B cell (primary cell): ENCODE data around the gene AREL1. TPM values are rescaled to one million over a fixed set of nuclear protein-coding genes. Genes with fewer than 3 reads are reported as not detected.

Experiments
- ATAC-seq: fragments of 200-7000 bp; cut with Tn5 transposase; one replicate; pipeline ENCODE4 v1.10.0; 2021; ENCODE audit warnings: low read depth, mild to moderate bottlenecking, moderate number of reproducible peaks, moderate library complexity
- CTCF ChIA-PET: fragments of 350-600 bp; sonication (Branson Sonifier 250); formaldehyde crosslinking; loops from one replicate; lab custom pipeline; 2021; ENCODE audit warnings: antibody characterized with exemption, inconsistent platforms; lab: Charles Lee
- POLR2A ChIA-PET: fragments of 350-600 bp; sonication (Branson Sonifier 250); formaldehyde crosslinking; loops from one replicate; lab custom pipeline; 2021; ENCODE audit warnings: antibody characterized with exemption; lab: Charles Lee
- DNase-seq: peaks from one replicate; pipeline ENCODE4 v3.0.0; 2013
- H2AFZ ChIP-seq: 2 replicates; pipeline ENCODE4 v1.6.1; 2012; ENCODE audit warnings: mild to moderate bottlenecking, low read depth, low read length; ENCODE audit not compliant: insufficient read depth, poor library complexity, severe bottlenecking
- H3K27ac ChIP-seq, 2 donors: 1 replicate in 1 of 2; 2 replicates in 1 of 2; pipeline ENCODE4 v1.5.1; 2012 to 2013; ENCODE audit warnings: low read length in 2 of 2, mild to moderate bottlenecking in 2 of 2, moderate library complexity in 1 of 2
- H3K27me3 ChIP-seq, 4 experiments: fragments of 200-600 bp in 1 of 4; sonication (generic) in 1 of 4; replicated peaks in 1 of 4; 1 replicate in 2 of 4; 2 replicates in 2 of 4; pipeline versions ENCODE4 v1.6.1 to v1.7.0; 2013 to 2016; ENCODE audit warnings: low read length in 3 of 4, mild to moderate bottlenecking in 2 of 4, mixed read lengths in 1 of 4, moderate library complexity in 1 of 4; ENCODE audit not compliant: insufficient read depth in 4 of 4, control insufficient read depth in 3 of 4; ENCODE audit errors: control extremely low read depth in 1 of 4
- H3K36me3 ChIP-seq, 2 experiments: replicated peaks in 1 of 2; 1 replicate in 1 of 2; 2 replicates in 1 of 2; pipeline versions ENCODE4 v1.6.1 to v1.7.1; 2013; ENCODE audit warnings: low read length in 1 of 2; ENCODE audit not compliant: insufficient read depth in 2 of 2, control insufficient read depth in 1 of 2; ENCODE audit errors: control extremely low read depth in 1 of 2, extremely low read depth in 1 of 2
- H3K4me1 ChIP-seq, 2 donors: fragments of 200-600 bp in 1 of 2; sonication (generic) in 1 of 2; 1 replicate in 1 of 2; 2 replicates in 1 of 2; pipeline versions ENCODE4 v1.5.1 to v1.6.1; 2013 to 2017; ENCODE audit warnings: low read length in 2 of 2; ENCODE audit not compliant: control insufficient read depth in 2 of 2, insufficient read depth in 2 of 2
- H3K4me2 ChIP-seq: replicated peaks from 2 replicates; pipeline ENCODE3; 2012; ENCODE audit warnings: mild to moderate bottlenecking, low read depth, low read length; ENCODE audit not compliant: poor library complexity, severe bottlenecking
- H3K4me3 ChIP-seq, 5 experiments: fragments of 200-600 bp in 1 of 5; sonication (generic) in 1 of 5; 1 replicate in 3 of 5; 2 replicates in 2 of 5; pipeline versions ENCODE4 v1.5.1 to v1.7.0; 2011 to 2016; ENCODE audit warnings: low read length in 4 of 5, mild to moderate bottlenecking in 4 of 5, low read depth in 2 of 5, control low read depth in 1 of 5, moderate library complexity in 1 of 5; ENCODE audit not compliant: insufficient read depth in 1 of 5; ENCODE audit errors: control extremely low read depth in 1 of 5, extremely low read depth in 1 of 5
- H3K79me2 ChIP-seq: fragments of 200-600 bp; sonication (generic); one replicate; pipeline ENCODE4 v1.6.0; 2016; ENCODE audit warnings: low read length; ENCODE audit not compliant: control insufficient read depth, insufficient read depth
- H3K9ac ChIP-seq: fragments of 200-600 bp; sonication (generic); 2 replicates; pipeline ENCODE4 v1.6.1; 2017; ENCODE audit warnings: mild to moderate bottlenecking, low read length, moderate library complexity
- H3K9me3 ChIP-seq, 3 donors: one replicate each; pipeline versions ENCODE4 v1.6.1 to v1.7.1; 2013; ENCODE audit warnings: low read length in 2 of 3; ENCODE audit not compliant: control insufficient read depth in 2 of 3, insufficient read depth in 1 of 3; ENCODE audit errors: control extremely low read depth in 1 of 3
- H4K20me1 ChIP-seq: 2 replicates; pipeline ENCODE4 v1.6.0; 2012; ENCODE audit warnings: mild to moderate bottlenecking, low read length; ENCODE audit not compliant: insufficient read depth, control insufficient read depth, poor library complexity, severe bottlenecking
- H3K27ac Mint-ChIP-seq: one replicate; pipeline ENCODE4 v1.8.0; 2021; ENCODE audit warnings: mixed read lengths
- H3K27me3 Mint-ChIP-seq: one replicate; pipeline ENCODE4 v1.8.0; 2021; ENCODE audit warnings: mixed read lengths
- H3K4me1 Mint-ChIP-seq: one replicate; pipeline ENCODE4 v1.8.0; 2021; ENCODE audit warnings: mixed read lengths
- H3K4me3 Mint-ChIP-seq: one replicate; pipeline ENCODE4 v1.8.0; 2021; ENCODE audit warnings: mixed read lengths
- H3K9me3 Mint-ChIP-seq: one replicate; pipeline ENCODE4 v1.8.0; 2022; ENCODE audit warnings: mixed read lengths; ENCODE audit not compliant: insufficient read depth
- EZH2 ChIP-seq: IDR thresholded peaks from 2 replicates; pipeline ENCODE4 v1.6.1; 2012; ENCODE audit warnings: borderline replicate concordance, low read depth, mild to moderate bottlenecking, moderate library complexity, low read length; ENCODE audit not compliant: insufficient read depth, poor library complexity, severe bottlenecking
- WGBS: methylation state at CpG from one replicate; pipeline ENCODE4 v1.1.5; 2013; ENCODE audit warnings: missing lambda C conversion rate; ENCODE audit not compliant: insufficient coverage; 5-methylcytosine and 5-hydroxymethylcytosine counted together
- intact Hi-C: fragments of 100-400 bp; cut with micrococcal nuclease; formaldehyde crosslinking; loops from one replicate; pipeline ENCODE4 v1.10.0; 2022
- polyA plus RNA-seq: library from polyadenylated mRNA; depleted of rRNA; stranded (reverse); fragments of >200 nt; gene quantifications from 2 replicates; pipeline ENCODE4 v1.2.3, GENCODE V29; 2012
- total RNA-seq, 2 donors: library from RNA; stranded (reverse); fragments of 120-200 nt in 1 of 2; gene quantifications; 1 replicate in 1 of 2; 2 replicates in 1 of 2; pipeline versions ENCODE4 v1.2.3 to v1.2.4, GENCODE V29; 2013 to 2022
- TF ChIP-seq, protein P1 (sequence below): fragments of 200-600 bp; IDR thresholded peaks from one replicate; pipeline ENCODE4 v1.8.0; 2022; ENCODE audit warnings: antibody characterized with exemption, mild to moderate bottlenecking

Gene AREL1
- total and polyA plus RNA-seq, 2 donors (not counting 1 experiment from before 2014, with no cell fraction given): 19.2 to 39.4 TPM

DNA sequence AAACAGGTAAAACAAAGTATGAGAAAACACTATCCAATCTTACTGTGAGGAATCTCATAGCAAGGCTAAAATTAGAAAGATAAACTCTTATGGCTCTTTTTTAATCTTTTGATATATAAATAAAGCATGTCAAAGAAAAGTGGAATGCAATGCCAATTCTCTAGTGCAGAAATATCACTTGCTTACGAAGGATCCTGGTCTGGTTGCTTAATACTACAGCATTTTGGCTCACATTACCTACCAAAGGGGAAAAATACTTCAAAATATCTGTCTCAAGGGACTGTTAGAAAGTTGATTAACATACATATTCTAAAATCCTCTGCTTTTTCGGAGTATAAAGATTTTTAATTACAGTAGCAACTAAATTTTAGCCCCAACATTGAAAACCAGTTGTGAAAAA lies 21.4 kb downstream of the AREL1 start:
- H4K20me1 ChIP-seq: peaks cover 34% of the 10 kb centered on the region
- H2AFZ ChIP-seq: no peak overlapping the region
- ATAC-seq (no peak), DNase-seq (no peak)
- WGBS: no CpG with 5 or more reads among the region's 2 CpGs
- H3K36me3 ChIP-seq: peaks cover 3 to 35% of the 10 kb centered on the region in 2 experiments
- H3K27me3 ChIP-seq: no peaks in the 10 kb centered on the region
- ChIA-PET POLR2A (no interaction called here), CTCF (no interaction called here)
- H3K9me3 ChIP-seq: no peaks in the 10 kb centered on the region
- H3K79me2 ChIP-seq: peaks cover 34% of the 10 kb centered on the region
- H3K4me1 ChIP-seq: no peaks in the 10 kb centered on the region
- H3K4me2 ChIP-seq: no peak overlapping the region
- no peak overlapping the region for H3K27ac ChIP-seq
- Mint-ChIP-seq H3K9me3 (no peaks in the 10 kb centered on the region), H3K27ac (no peak overlapping the region), H3K27me3 (no peaks in the 10 kb centered on the region), H3K4me1 (no peaks in the 10 kb centered on the region), H3K4me3 (no peak overlapping the region)
- H3K9ac ChIP-seq: no peak overlapping the region
- intact Hi-C loops: no loop called here
- TF ChIP-seq, protein P1, sequence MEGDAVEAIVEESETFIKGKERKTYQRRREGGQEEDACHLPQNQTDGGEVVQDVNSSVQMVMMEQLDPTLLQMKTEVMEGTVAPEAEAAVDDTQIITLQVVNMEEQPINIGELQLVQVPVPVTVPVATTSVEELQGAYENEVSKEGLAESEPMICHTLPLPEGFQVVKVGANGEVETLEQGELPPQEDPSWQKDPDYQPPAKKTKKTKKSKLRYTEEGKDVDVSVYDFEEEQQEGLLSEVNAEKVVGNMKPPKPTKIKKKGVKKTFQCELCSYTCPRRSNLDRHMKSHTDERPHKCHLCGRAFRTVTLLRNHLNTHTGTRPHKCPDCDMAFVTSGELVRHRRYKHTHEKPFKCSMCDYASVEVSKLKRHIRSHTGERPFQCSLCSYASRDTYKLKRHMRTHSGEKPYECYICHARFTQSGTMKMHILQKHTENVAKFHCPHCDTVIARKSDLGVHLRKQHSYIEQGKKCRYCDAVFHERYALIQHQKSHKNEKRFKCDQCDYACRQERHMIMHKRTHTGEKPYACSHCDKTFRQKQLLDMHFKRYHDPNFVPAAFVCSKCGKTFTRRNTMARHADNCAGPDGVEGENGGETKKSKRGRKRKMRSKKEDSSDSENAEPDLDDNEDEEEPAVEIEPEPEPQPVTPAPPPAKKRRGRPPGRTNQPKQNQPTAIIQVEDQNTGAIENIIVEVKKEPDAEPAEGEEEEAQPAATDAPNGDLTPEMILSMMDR: no peak
- TF ChIP-seq EZH2: no peak
- H3K4me3 ChIP-seq: no peak overlapping the region

DNA sequence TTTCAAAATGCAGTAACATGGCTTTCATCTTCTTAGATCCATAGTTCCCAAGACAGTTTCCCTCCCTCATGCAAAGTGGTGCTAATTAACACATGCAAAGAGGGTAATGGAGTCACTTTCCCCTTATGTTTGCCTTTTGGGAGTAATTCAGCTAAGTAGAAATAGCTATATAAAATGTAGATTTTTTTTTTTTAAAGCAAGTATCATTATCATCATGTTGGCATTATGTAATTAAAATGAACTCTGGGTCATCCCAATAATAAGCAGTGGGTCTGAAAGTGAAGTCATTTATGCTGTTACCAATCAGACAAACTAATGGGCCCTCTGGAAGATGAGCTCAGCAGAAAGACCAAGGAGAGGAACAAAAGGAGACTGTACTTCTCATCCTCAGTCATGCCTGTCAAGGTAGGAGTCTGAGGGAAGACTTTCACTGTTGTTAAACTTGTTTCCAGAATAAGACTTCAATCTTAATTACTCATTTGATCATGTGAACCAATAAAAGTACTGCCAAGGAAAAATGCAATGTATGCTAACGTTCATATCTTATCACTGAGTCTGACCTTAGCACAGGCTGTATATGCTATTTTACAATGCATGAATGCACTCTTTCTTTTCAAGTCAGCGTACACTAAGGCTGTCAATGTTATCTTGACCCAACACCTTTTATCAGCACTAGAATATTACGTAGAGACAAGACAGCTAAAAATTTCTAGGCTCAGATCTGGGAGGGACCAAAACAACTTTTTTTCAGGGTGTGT lies 26.8 kb downstream of the AREL1 start:
- intact Hi-C loops: loop anchor here (2.0 to 10.0 kb wide), 2 partner anchors 77 to 109 kb away; no protein-coding TSS in a partner anchor
- Histone ChIP-seq H3K27ac (no peak overlapping the region), H3K4me2 (no peak overlapping the region), H3K79me2 (peaks cover 7% of the 10 kb centered on the region), H3K36me3 (peaks cover 2 to 48% of the 10 kb centered on the region in 2 experiments), H3K4me3 (no peak overlapping the region), H3K9me3 (no peaks in the 10 kb centered on the region), H3K4me1 (peaks cover 29% of the 10 kb centered on the region in 2 donors), H3K27me3 (no peaks in the 10 kb centered on the region), H2AFZ (no peak overlapping the region), H3K9ac (no peak overlapping the region), H4K20me1 (peaks cover 13% of the 10 kb centered on the region)
- DNase-seq: no peak
- ChIA-PET CTCF (no interaction called here), POLR2A (interaction anchor here (0.6 kb wide), 1 partner anchor 228 kb away, joined by 6 read pairs; no protein-coding TSS in a partner anchor)
- no peak for TF ChIP-seq EZH2
- TF ChIP-seq, protein P1: no peak
- WGBS: 88% methylated on average over 2 of the region's 3 CpGs
- ATAC-seq: no peak
- H3K27ac Mint-ChIP-seq: no peak overlapping the region
- peaks cover 27% of the 10 kb centered on the region for H3K4me1 Mint-ChIP-seq
- H3K27me3 Mint-ChIP-seq: no peaks in the 10 kb centered on the region
- no peaks in the 10 kb centered on the region for H3K9me3 Mint-ChIP-seq
- H3K4me3 Mint-ChIP-seq: no peak overlapping the region
